NCI-H460 (cell line): ENCODE results near the gene NOSTRIN. TPM values are rescaled to one million over a fixed set of nuclear protein-coding genes. Genes with fewer than 3 reads are reported as not detected.
"Not testable (repeated sequence)": the region's sequence is repeated elsewhere in the genome, so short reads cannot be mapped to it uniquely, and the experiment has no call there.

Source experiments
- DNase-seq: peaks from one replicate; pipeline ENCODE4 v3.0.0-alpha.2; 2016; ENCODE audit warnings: low read depth; ENCODE audit errors: extremely low read depth
- total RNA-seq: library from RNA; depleted of rRNA; stranded (reverse); fragments of >200 nt; shearing (Covaris generic); gene quantifications from 2 replicates; pipeline ENCODE4 v1.2.3, GENCODE V29; 2014

The NOSTRIN gene
- total RNA-seq, 1 experiment from 2014 or later = 11.1 TPM

- no peak for DNase-seq
Observed at GRCh38 chr2:168787782-168788376, 14.6 kb upstream of the NOSTRIN start.

- DNase-seq = no peak
Observed at GRCh38 chr2:168789776-168790175, 12.7 kb upstream of the NOSTRIN start.

- DNase-seq = no peak
Observed at GRCh38 chr2:168790226-168790902, 12.1 kb upstream of the NOSTRIN start.

- not testable (repeated sequence) for DNase-seq
Observed at GRCh38 chr2:168791140-168791539, 11.3 kb upstream of the NOSTRIN start.

GRCh38 chr2:168793596-168793995 lies 8.8 kb upstream of the NOSTRIN start:
- no peak for DNase-seq

- no peak for DNase-seq
Observed at GRCh38 chr2:168794968-168795367, 7.5 kb upstream of the NOSTRIN start.

- DNase-seq = no peak
Observed at GRCh38 chr2:168796090-168796577, 6.3 kb upstream of the NOSTRIN start.

- DNase-seq = no peak
Observed at GRCh38 chr2:168796583-168797285, 5.7 kb upstream of the NOSTRIN start.

GRCh38 chr2:168797286-168797655 lies 5.2 kb upstream of the NOSTRIN start:
- no peak for DNase-seq

- DNase-seq = no peak
Observed at GRCh38 chr2:168798076-168798887, 4.2 kb upstream of the NOSTRIN start.

GRCh38 chr2:168798888-168799410 lies 3.5 kb upstream of the NOSTRIN start:
- no peak for DNase-seq

GRCh38 chr2:168801471-168801870 lies 966 bp upstream of the NOSTRIN start:
- no peak for DNase-seq

- no peak for DNase-seq
Observed at GRCh38 chr2:168802859-168803725, 655 bp downstream of the NOSTRIN start.

GRCh38 chr2:168804214-168804613 lies 1.8 kb downstream of the NOSTRIN start:
- DNase-seq = no peak

- no peak for DNase-seq
Observed at GRCh38 chr2:168805615-168806014, 3.2 kb downstream of the NOSTRIN start.

- DNase-seq = no peak
Observed at GRCh38 chr2:168809537-168809936, 7.1 kb downstream of the NOSTRIN start.

GRCh38 chr2:168810235-168810634 lies 7.8 kb downstream of the NOSTRIN start:
- DNase-seq = no peak

GRCh38 chr2:168811696-168812095 lies 9.3 kb downstream of the NOSTRIN start:
- no peak for DNase-seq

GRCh38 chr2:168814046-168814445 lies 11.6 kb downstream of the NOSTRIN start:
- DNase-seq = no peak
